GM21367 (cell line): ENCODE measurements around the gene ACER1.
A peak's percentile ranks its signal among the peaks of the same experiment; 100 is the strongest.
"Not testable (repeated sequence)": the region's sequence is repeated elsewhere in the genome, so short reads cannot be mapped to it uniquely, and the experiment has no call there.

Experiments
- ATAC-seq: cut with Tn5 transposase; IDR thresholded peaks from one replicate; pipeline ENCODE4 v1.9.1; 2021; ENCODE audit not compliant: unreplicated experiment

ACER1 gene

GRCh38 chr19:6333439-6333838, at the start of gene ACER1:
TSS of gene ACER1 (minus strand) at chr19:6333612. CDS start at chr19:6333551, 61 bp downstream.
- ATAC-seq = no peak

GRCh38 chr19:6383188-6383587, 49.8 kb upstream of the ACER1 start:
- ATAC-seq = no peak

GRCh38 chr19:6381030-6381750, 47.8 kb upstream of the ACER1 start:
- ATAC-seq = no peak

- ATAC-seq = no peak
Measured at GRCh38 chr19:6379744-6380143, 46.3 kb upstream of the ACER1 start.

- no peak for ATAC-seq
Measured at GRCh38 chr19:6378486-6378885, 45.1 kb upstream of the ACER1 start.

GRCh38 chr19:6378041-6378440, 44.6 kb upstream of the ACER1 start:
- ATAC-seq = no peak

- no peak for ATAC-seq
Measured at GRCh38 chr19:6376512-6377190, 43.2 kb upstream of the ACER1 start.

- no peak for ATAC-seq
Measured at GRCh38 chr19:6375411-6376010, 42.1 kb upstream of the ACER1 start, which contains the start of gene PSPN. TSS of gene PSPN (minus strand) at chr19:6375933. CDS start at chr19:6375849, 84 bp downstream.

- no peak for ATAC-seq
Measured at GRCh38 chr19:6374711-6375410, 41.4 kb upstream of the ACER1 start.

GRCh38 chr19:6374161-6374709, 40.8 kb upstream of the ACER1 start:
- ATAC-seq = no peak

- ATAC-seq = no peak
Measured at GRCh38 chr19:6373813-6374108, 40.3 kb upstream of the ACER1 start.

GRCh38 chr19:6373096-6373812, 39.8 kb upstream of the ACER1 start:
- peak; percentile 42 for ATAC-seq

- ATAC-seq = peak; percentile 57
Measured at GRCh38 chr19:6372594-6373095, 39.2 kb upstream of the ACER1 start, which contains the start of gene ALKBH7. TSS of gene ALKBH7 (plus strand) at chr19:6372794. CDS start at chr19:6372821, 27 bp downstream.

GRCh38 chr19:6364353-6364752, 30.9 kb upstream of the ACER1 start:
- no peak for ATAC-seq

GRCh38 chr19:6362351-6362801, 29.0 kb upstream of the ACER1 start:
- ATAC-seq = no peak

GRCh38 chr19:6362027-6362350, 28.6 kb upstream of the ACER1 start:
- no peak for ATAC-seq

- not testable (repeated sequence) for ATAC-seq
Measured at GRCh38 chr19:6360857-6361216, 27.4 kb upstream of the ACER1 start.

- ATAC-seq = not testable (repeated sequence)
Measured at GRCh38 chr19:6360445-6360844, 27.0 kb upstream of the ACER1 start.

GRCh38 chr19:6359568-6360341, 26.3 kb upstream of the ACER1 start:
- no peak for ATAC-seq

- no peak for ATAC-seq
Measured at GRCh38 chr19:6358003-6358402, 24.6 kb upstream of the ACER1 start.
